T-cell (primary cell): ENCODE data around the gene CA6. TPM values are rescaled to one million over a fixed set of nuclear protein-coding genes. Genes with fewer than 3 reads are reported as not detected.
A peak's percentile ranks its signal among the peaks of the same experiment; 100 is the strongest.
"Not testable (repeated sequence)": the region's sequence is repeated elsewhere in the genome, so short reads cannot be mapped to it uniquely, and the experiment has no call there.

Experiments used
- ATAC-seq, 4 experiments: fragments of 200-7000 bp in 3 of 4; fragments of 150-1000 bp in 1 of 4; cut with Tn5 transposase; replicated peaks in 1 of 4; 1 replicate in 3 of 4; 2 replicates in 1 of 4; pipeline ENCODE4 v1.10.0; 2021; ENCODE audit warnings: moderate library complexity in 3 of 4, mild to moderate bottlenecking in 2 of 4, moderate number of reproducible peaks in 1 of 4
- CTCF ChIA-PET, 2 donors: fragments of 300-600 bp; sonication (Branson Sonifier 250); formaldehyde crosslinking; loops; one replicate each; lab custom pipeline; 2022; ENCODE audit warnings: antibody characterized with exemption in 2 of 2; lab: Charles Lee
- POLR2A ChIA-PET, 2 donors: fragments of 300-600 bp; sonication (Branson Sonifier 250); formaldehyde crosslinking; loops; one replicate each; lab custom pipeline; 2022; ENCODE audit warnings: antibody characterized with exemption in 2 of 2; lab: Charles Lee
- DNase-seq, 35 experiments: peaks; one replicate each; pipeline versions ENCODE4 v3.0.0 to v3.0.0-alpha.2; 2013 to 2023
- H3K27ac ChIP-seq: one replicate; pipeline ENCODE4 v1.5.1; 2013; ENCODE audit warnings: low read length
- H3K27me3 ChIP-seq, 2 experiments: replicated peaks in 1 of 2; 1 replicate in 1 of 2; 2 replicates in 1 of 2; pipeline versions ENCODE4 v1.6.1 to v1.7.0; 2013; ENCODE audit warnings: low read length in 1 of 2, mixed read lengths in 1 of 2; ENCODE audit not compliant: control insufficient read depth in 2 of 2, insufficient read depth in 2 of 2; ENCODE audit errors: extremely low read depth in 1 of 2
- H3K36me3 ChIP-seq, 2 donors: 1 replicate in 1 of 2; 2 replicates in 1 of 2; pipeline versions ENCODE4 v1.6.1 to v1.7.0; 2013; ENCODE audit warnings: low read length in 1 of 2; ENCODE audit not compliant: control insufficient read depth in 2 of 2, insufficient read depth in 1 of 2; ENCODE audit errors: extremely low read depth in 1 of 2
- H3K4me1 ChIP-seq, 2 experiments: 1 replicate in 1 of 2; 2 replicates in 1 of 2; pipeline versions ENCODE4 v1.6.1 to v1.7.0; 2013; ENCODE audit warnings: low read length in 2 of 2, mixed read lengths in 1 of 2; ENCODE audit not compliant: insufficient read depth in 2 of 2, control insufficient read depth in 1 of 2; ENCODE audit errors: extremely low read depth in 1 of 2
- H3K4me3 ChIP-seq, 2 donors: 1 replicate in 1 of 2; 2 replicates in 1 of 2; pipeline versions ENCODE4 v1.5.1 to v1.7.0; 2013; ENCODE audit warnings: mild to moderate bottlenecking in 2 of 2, low read length in 1 of 2, moderate library complexity in 1 of 2; ENCODE audit not compliant: control insufficient read depth in 1 of 2; ENCODE audit errors: extremely low read depth in 1 of 2
- H3K9me3 ChIP-seq: 2 replicates; pipeline ENCODE4 v1.7.0; 2013
- H3K27ac Mint-ChIP-seq, 2 donors: one replicate each; pipeline ENCODE4 v1.8.0; 2020 to 2021; ENCODE audit warnings: mild to moderate bottlenecking in 2 of 2, mixed read lengths in 2 of 2
- H3K27me3 Mint-ChIP-seq, 2 donors: one replicate each; pipeline ENCODE4 v1.8.0; 2021 to 2022; ENCODE audit warnings: mixed read lengths in 2 of 2
- H3K36me3 Mint-ChIP-seq: one replicate; pipeline ENCODE4 v1.8.0; 2021; ENCODE audit warnings: mixed read lengths
- H3K4me1 Mint-ChIP-seq, 3 donors: one replicate each; pipeline ENCODE4 v1.8.0; 2020 to 2022; ENCODE audit warnings: mixed read lengths in 3 of 3, mild to moderate bottlenecking in 1 of 3
- H3K4me3 Mint-ChIP-seq, 3 donors: one replicate each; pipeline ENCODE4 v1.8.0; 2020 to 2022; ENCODE audit warnings: mild to moderate bottlenecking in 3 of 3, mixed read lengths in 3 of 3, moderate library complexity in 3 of 3
- H3K9me3 Mint-ChIP-seq, 3 donors: one replicate each; pipeline ENCODE4 v1.8.0; 2020 to 2022; ENCODE audit warnings: mixed read lengths in 3 of 3
- WGBS: methylation state at CpG from one replicate; pipeline ENCODE4 v1.1.5; 2013; ENCODE audit warnings: missing lambda C conversion rate; ENCODE audit not compliant: insufficient coverage; 5-methylcytosine and 5-hydroxymethylcytosine counted together
- total RNA-seq, 35 experiments: library from RNA in 6 of 35; stranded (reverse) in 6 of 35; fragments of 120-200 nt in 1 of 35; gene quantifications; one replicate each; pipeline versions ENCODE4 v1.2.1 to v1.2.4 and lab custom pipeline; 2013 to 2026

Gene CA6
- total RNA-seq, result 1 to 10 TPM in 4 of 5 donors, under 1 TPM in 1; 0.95 to 2.8 (median 1.8) TPM
- 0.64 TPM for total RNA-seq (2013)
- 0.17 to 1.8 (median 0.72) reads per million in 29 experiments for total RNA-seq (lab: John Stamatoyannopoulos, UW)

GRCh38 chr1:8945568-8945967 is at the start of gene CA6:
CA6 (plus strand) TSS chr1:8945868; CDS start chr1:8945887, 19 bp downstream.
- Histone ChIP-seq H3K27ac (peak within 1 kb of the TSS; percentile 61), H3K27me3 (no peaks in the 10 kb centered on the region), H3K36me3 (no peaks in the 10 kb centered on the region), H3K4me1 (peaks cover 31 to 76% of the 10 kb centered on the region in 2 experiments), H3K4me3 (no peak within 1 kb of the TSS), H3K9me3 (no peaks in the 10 kb centered on the region)
- DNase-seq (no peak), ATAC-seq (no peak)
- Mint-ChIP-seq H3K4me1 (peaks cover 67 to 85% (median 84%) of the 10 kb centered on the region in 3 donors), H3K27me3 (no peaks in the 10 kb centered on the region), H3K36me3 (no peaks in the 10 kb centered on the region), H3K27ac (peak within 1 kb of the TSS; percentile 95 to 97), H3K9me3 (no peaks in the 10 kb centered on the region), H3K4me3 (peak within 1 kb of the TSS in 2 of 3 donors; percentile 24 to 54)
- ChIA-PET POLR2A (no interaction called here), CTCF (no interaction called here)
- 89% methylated on average over 6 of the region's 8 CpGs for WGBS

GRCh38 chr1:8896775-8897174 is 48.9 kb upstream of the CA6 start:
- H3K27ac ChIP-seq, H3K9me3 ChIP-seq, CTCF ChIA-PET, H3K27ac Mint-ChIP-seq, H3K9me3 Mint-ChIP-seq, H3K36me3 Mint-ChIP-seq, H3K4me3 Mint-ChIP-seq, ATAC-seq, DNase-seq, H3K36me3 ChIP-seq, H3K27me3 ChIP-seq, POLR2A ChIA-PET, H3K4me3 ChIP-seq, H3K27me3 Mint-ChIP-seq: not testable (repeated sequence)
- 87% methylated on average over 3 of the region's 3 CpGs for WGBS
- H3K4me1 ChIP-seq, result peaks cover 2 to 24% of the 10 kb centered on the region in 2 experiments
- peaks cover 18 to 31% (median 23%) of the 10 kb centered on the region in 3 donors for H3K4me1 Mint-ChIP-seq

GRCh38 chr1:8897505-8897904 is 48.2 kb upstream of the CA6 start:
- H3K27me3 Mint-ChIP-seq, ATAC-seq, H3K36me3 ChIP-seq, H3K9me3 Mint-ChIP-seq, CTCF ChIA-PET, H3K27me3 ChIP-seq, H3K4me3 Mint-ChIP-seq, H3K4me3 ChIP-seq, H3K27ac Mint-ChIP-seq, H3K27ac ChIP-seq, H3K36me3 Mint-ChIP-seq, POLR2A ChIA-PET, H3K9me3 ChIP-seq, DNase-seq: not testable (repeated sequence)
- H3K4me1 Mint-ChIP-seq, result peaks cover 18 to 33% (median 24%) of the 10 kb centered on the region in 3 donors
- no CpG with 5 or more reads among the region's 4 CpGs for WGBS
- peaks cover 2 to 24% of the 10 kb centered on the region in 2 experiments for H3K4me1 ChIP-seq

- H3K4me3 ChIP-seq, H3K27ac ChIP-seq, H3K27me3 ChIP-seq, H3K27me3 Mint-ChIP-seq, H3K9me3 ChIP-seq, H3K36me3 Mint-ChIP-seq, H3K9me3 Mint-ChIP-seq, H3K36me3 ChIP-seq, DNase-seq, CTCF ChIA-PET, ATAC-seq: not testable (repeated sequence)
- POLR2A ChIA-PET, result interaction anchor here in 1 of 2 donors (0.7 kb wide), 1 partner anchor 50 kb away, joined by 3 read pairs; no protein-coding TSS in a partner anchor
- 82% methylated on average over 2 of the region's 5 CpGs for WGBS
- peak overlapping the region; percentile 81 to 96 for H3K27ac Mint-ChIP-seq
- H3K4me1 ChIP-seq, result peaks cover 2 to 24% of the 10 kb centered on the region in 2 experiments
- H3K4me3 Mint-ChIP-seq, result peak overlapping the region in 1 of 3 donors; percentile 77
- peaks cover 18 to 34% (median 27%) of the 10 kb centered on the region in 3 donors for H3K4me1 Mint-ChIP-seq
Observed at GRCh38 chr1:8898418-8898817, 47.2 kb upstream of the CA6 start.

GRCh38 chr1:8899046-8899445 is 46.6 kb upstream of the CA6 start:
- Histone ChIP-seq H3K27ac (peak overlapping the region; percentile 71), H3K4me3 (no peak overlapping the region), H3K4me1 (peaks cover 2 to 24% of the 10 kb centered on the region in 2 experiments), H3K9me3 (no peaks in the 10 kb centered on the region), H3K36me3 (no peaks in the 10 kb centered on the region), H3K27me3 (no peaks in the 10 kb centered on the region)
- Mint-ChIP-seq H3K4me3 (peak overlapping the region in 1 of 3 donors; percentile 77), H3K27me3 (no peaks in the 10 kb centered on the region), H3K9me3 (no peaks in the 10 kb centered on the region), H3K4me1 (peaks cover 18 to 34% (median 29%) of the 10 kb centered on the region in 3 donors), H3K27ac (peak overlapping the region; percentile 96 to 98), H3K36me3 (no peaks in the 10 kb centered on the region)
- WGBS, result 95% methylated on average over 4 of the region's 7 CpGs
- no peak for ATAC-seq
- ChIA-PET POLR2A (no interaction called here), CTCF (interaction anchor here (0.6 to 1.1 kb wide), 2 partner anchors 71 to 106 kb away, joined by 3 to 4 read pairs; no protein-coding TSS in a partner anchor)
- no peak for DNase-seq

- H3K27me3 ChIP-seq, H3K9me3 Mint-ChIP-seq, H3K4me3 ChIP-seq, H3K4me3 Mint-ChIP-seq, POLR2A ChIA-PET, DNase-seq, H3K36me3 ChIP-seq, H3K36me3 Mint-ChIP-seq, ATAC-seq, H3K27me3 Mint-ChIP-seq, H3K9me3 ChIP-seq, H3K27ac ChIP-seq: not testable (repeated sequence)
- Mint-ChIP-seq H3K4me1 (peaks cover 23 to 36% (median 31%) of the 10 kb centered on the region in 3 donors), H3K27ac (peak overlapping the region in 1 of 2 donors; percentile 96)
- WGBS, result 75% methylated on average over 2 of the region's 4 CpGs
- peaks cover 2 to 24% of the 10 kb centered on the region in 2 experiments for H3K4me1 ChIP-seq
- CTCF ChIA-PET, result interaction anchor here in 1 of 2 donors (1.1 kb wide), 1 partner anchor 104 kb away, joined by 3 read pairs; no protein-coding TSS in a partner anchor
Observed at GRCh38 chr1:8900684-8901083, 45.0 kb upstream of the CA6 start.
